ENCODE measurements around the gene EPB41. TPM values are rescaled to one million over a fixed set of nuclear protein-coding genes. Genes with fewer than 3 reads are reported as not detected.

EPB41 gene
- total RNA-seq, 1 donor = 42.9 TPM

DNA sequence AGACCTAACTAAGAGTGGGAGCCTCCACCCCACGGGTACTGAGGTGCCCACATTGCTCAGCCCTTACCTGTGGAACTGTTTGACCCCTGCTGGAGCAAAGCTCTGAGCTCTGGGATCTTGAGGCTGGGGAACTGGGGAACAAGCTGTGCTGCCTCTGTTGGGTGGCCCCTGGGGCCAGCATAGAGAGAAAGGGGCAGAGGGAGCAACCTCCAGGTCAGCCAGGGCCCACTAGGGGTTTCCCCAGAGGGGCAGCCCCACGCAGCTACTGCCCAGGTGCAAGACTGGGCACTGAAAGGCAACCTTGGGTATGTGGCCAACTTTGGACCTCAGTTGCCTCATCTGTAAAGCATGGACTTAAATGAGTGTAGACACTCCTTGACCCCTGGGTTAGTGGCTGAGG lies 23.5 kb upstream of the EPB41 start:
- no peak overlapping the region for H3K4me3 ChIP-seq (ENCODE audit: low read depth, low read length)
- TF ChIP-seq, protein P1, sequence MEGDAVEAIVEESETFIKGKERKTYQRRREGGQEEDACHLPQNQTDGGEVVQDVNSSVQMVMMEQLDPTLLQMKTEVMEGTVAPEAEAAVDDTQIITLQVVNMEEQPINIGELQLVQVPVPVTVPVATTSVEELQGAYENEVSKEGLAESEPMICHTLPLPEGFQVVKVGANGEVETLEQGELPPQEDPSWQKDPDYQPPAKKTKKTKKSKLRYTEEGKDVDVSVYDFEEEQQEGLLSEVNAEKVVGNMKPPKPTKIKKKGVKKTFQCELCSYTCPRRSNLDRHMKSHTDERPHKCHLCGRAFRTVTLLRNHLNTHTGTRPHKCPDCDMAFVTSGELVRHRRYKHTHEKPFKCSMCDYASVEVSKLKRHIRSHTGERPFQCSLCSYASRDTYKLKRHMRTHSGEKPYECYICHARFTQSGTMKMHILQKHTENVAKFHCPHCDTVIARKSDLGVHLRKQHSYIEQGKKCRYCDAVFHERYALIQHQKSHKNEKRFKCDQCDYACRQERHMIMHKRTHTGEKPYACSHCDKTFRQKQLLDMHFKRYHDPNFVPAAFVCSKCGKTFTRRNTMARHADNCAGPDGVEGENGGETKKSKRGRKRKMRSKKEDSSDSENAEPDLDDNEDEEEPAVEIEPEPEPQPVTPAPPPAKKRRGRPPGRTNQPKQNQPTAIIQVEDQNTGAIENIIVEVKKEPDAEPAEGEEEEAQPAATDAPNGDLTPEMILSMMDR (IDR thresholded peaks at IDR 0.05; ENCODE audit: insufficient read depth, low read length) = no peak
- no peak for DNase-seq (ENCODE audit: low read depth)

DNA sequence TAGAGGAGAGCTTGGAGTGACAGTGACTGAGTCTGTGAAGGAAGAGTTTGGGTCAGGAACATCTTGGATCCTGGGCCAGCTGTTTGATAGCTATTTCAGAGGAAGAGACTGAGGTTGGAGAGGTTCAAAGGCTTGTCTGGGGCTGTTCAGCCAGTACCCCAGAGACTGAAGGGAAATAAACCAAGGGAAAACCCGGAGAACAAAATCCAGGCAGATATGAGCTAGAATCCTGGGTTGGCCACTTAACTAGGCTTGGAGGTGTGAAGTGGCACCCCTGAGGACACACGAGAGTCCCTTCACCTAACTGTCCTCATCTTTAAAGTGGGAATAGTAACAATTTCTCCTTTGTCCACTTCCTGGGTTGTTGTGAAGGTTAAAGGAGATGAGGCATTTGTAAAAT lies 23.1 kb upstream of the EPB41 start:
- TF ChIP-seq, protein P1 (IDR thresholded peaks at IDR 0.05; ENCODE audit: insufficient read depth, low read length) = no peak
- DNase-seq (ENCODE audit: low read depth) = no peak
- no peak overlapping the region for H3K4me3 ChIP-seq (ENCODE audit: low read depth, low read length)

DNA sequence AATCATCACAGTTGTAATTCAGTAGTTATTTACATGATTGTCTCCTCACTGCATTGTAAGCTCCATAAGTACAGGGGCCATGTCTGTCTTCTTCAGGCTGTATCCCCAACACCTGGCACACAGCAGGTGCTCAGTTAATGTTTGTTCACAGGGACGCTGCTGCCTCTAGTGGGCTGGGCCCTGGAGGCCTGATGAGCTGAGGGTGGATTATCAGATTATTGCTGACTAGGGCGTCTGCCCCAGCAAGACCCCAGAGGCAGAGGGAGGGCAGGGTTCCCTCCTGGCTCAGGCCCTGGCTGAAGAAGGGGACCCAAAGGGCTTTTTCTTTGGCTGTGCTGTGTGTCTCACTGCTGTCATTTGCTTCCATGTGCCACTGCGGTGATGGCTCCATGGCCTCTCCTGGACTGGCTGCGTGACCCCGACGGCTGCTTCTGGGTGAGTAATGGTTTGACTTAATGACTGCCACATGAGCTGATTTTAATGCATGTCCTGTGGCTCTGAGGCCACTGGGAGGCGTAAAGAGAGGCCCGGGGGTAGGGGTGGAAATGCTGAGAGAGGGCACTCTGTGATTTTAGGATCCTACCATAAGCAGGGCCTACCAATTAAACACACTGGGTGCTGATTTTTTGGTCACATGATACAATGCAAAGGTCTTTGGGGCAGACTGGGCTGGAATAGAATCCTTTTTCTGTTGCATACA lies 20.8 kb upstream of the EPB41 start:
- DNase-seq (ENCODE audit: low read depth) = no peak
- no peak overlapping the region for H3K4me3 ChIP-seq (ENCODE audit: low read depth, low read length)
- TF ChIP-seq, protein P1 (IDR thresholded peaks at IDR 0.05; ENCODE audit: insufficient read depth, low read length) = no peak

DNA sequence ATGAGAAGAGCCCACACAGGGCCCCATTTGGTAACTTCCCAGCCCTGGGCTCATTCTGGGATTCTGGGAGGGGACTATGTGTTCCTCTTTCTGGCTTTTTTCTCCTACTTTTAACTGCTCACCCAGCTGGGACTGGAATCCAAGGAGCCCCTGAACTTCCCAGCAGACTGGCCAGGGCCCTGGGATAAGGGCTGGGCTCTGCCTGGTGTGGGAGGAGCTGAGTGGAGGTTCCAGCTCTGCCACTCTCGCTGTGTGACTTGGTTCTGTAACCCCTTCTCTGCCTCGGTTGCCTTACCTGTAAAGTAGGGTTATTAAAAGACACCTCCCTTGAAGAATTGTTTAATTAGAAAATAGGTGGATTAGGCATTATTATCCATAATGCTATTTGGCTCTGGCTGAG lies 19.6 kb upstream of the EPB41 start:
- TF ChIP-seq, protein P1 (IDR thresholded peaks at IDR 0.05; ENCODE audit: insufficient read depth, low read length) = no peak
- DNase-seq (ENCODE audit: low read depth) = no peak
- no peak overlapping the region for H3K4me3 ChIP-seq (ENCODE audit: low read depth, low read length)

DNA sequence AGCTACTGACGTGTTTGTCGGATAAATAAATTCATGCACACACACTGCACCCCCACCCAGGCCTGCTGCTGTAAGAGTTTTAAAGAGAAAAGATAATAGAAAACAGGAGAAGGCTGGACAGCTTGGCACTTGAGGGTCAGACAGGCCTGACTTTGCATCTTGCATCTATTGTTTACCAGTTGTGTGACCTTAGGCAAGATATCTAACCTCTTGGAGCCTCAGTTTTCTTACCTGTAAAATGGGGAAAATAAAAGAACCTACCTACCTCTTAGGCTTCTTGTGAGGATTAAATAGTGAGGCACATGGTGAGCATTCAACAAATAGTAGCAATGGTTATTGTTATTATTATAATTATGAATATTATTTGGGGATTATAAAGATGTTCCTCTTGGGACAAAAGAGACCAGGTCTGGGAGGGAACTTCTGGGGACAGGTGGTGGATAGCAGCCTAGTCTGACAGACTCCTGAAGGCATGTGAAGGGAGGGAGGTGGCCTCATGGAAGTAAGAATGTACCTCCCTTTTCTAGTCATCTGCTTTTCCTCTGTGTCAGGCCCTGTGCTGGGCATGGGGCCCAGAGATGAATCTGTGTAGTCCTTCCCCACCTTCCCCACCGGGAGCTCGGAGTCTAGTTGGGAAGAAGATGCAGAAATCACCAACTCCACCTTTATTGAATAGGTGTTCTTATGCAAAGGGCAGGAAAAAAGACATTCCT lies 18.3 kb upstream of the EPB41 start:
- H3K4me3 ChIP-seq (ENCODE audit: low read depth, low read length) = no peak overlapping the region
- TF ChIP-seq, protein P1 (IDR thresholded peaks at IDR 0.05; ENCODE audit: insufficient read depth, low read length) = no peak
- DNase-seq (ENCODE audit: low read depth) = peak; percentile 33

DNA sequence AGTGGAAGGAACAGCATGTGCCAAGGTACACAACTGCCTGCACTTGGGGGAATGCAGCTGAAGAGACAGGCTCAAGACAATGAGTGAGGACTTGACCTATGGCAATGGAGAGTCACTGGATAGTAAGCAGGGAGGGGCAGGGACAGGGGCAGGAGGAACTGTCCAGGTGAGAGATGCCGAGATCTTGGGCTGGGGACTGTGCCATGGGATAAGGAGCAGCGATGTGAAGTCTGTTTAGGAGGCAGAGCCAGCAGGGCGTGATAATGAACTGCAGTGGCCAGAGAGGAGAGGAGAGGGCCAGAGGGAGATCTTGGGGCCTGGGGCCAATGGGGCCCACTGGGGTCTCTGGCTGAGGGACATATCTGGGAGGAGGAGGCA lies 17.8 kb upstream of the EPB41 start:
- H3K4me3 ChIP-seq (ENCODE audit: low read depth, low read length) = no peak overlapping the region
- no peak for DNase-seq (ENCODE audit: low read depth)
- TF ChIP-seq, protein P1 (IDR thresholded peaks at IDR 0.05; ENCODE audit: insufficient read depth, low read length) = no peak
